ACHN (cell line): Measurements from ENCODE around the gene PRG3.

ENCODE experiments used
- DNase-seq: peaks from one replicate; pipeline ENCODE4 v3.0.0-alpha.2; 2015
- in situ Hi-C: cut with HindIII; loops from 2 replicates; pipeline ENCODE4 v1.10.0; 2017; ENCODE audit warnings: low sequenced_read_pairs, low pct_ligation_motif_present, low pct_unique_long_range_greater_than_20kb

Gene PRG3

GRCh38 chr11:57331720-57332119, 49.2 kb downstream of the PRG3 start:
- in situ Hi-C loops: no loop called here
- DNase-seq: no peak

- in situ Hi-C loops: no loop called here
Measured at GRCh38 chr11:57330029-57330428, 50.9 kb downstream of the PRG3 start.

GRCh38 chr11:57327721-57328120, 53.2 kb downstream of the PRG3 start:
- DNase-seq: no peak
- in situ Hi-C loops: no loop called here

More at GRCh38 chr11:57330029-57330428, 50.9 kb downstream of the PRG3 start:
- no peak for DNase-seq
